Choroid plexus epithelial cell (primary cell): ENCODE measurements around the gene ABHD17A.
A peak's percentile ranks its signal among the peaks of the same experiment; 100 is the strongest.

Experiments
- DNase-seq: peaks from one replicate; pipeline ENCODE4 v3.0.0-alpha.2; 2010; ENCODE audit warnings: low read depth
- H3K4me3 ChIP-seq: 2 replicates; pipeline ENCODE4 v1.5.1; 2011; ENCODE audit warnings: low read depth, mild to moderate bottlenecking, control low read depth, low read length, moderate library complexity
- CTCF ChIP-seq: conservative IDR thresholded peaks from 2 replicates; pipeline ENCODE4 v1.5.1; 2011; ENCODE audit warnings: low read depth, mild to moderate bottlenecking, control low read depth, inconsistent platforms, low read length, moderate library complexity

The ABHD17A gene

GRCh38 chr19:1862424-1863327, 22.6 kb downstream of the ABHD17A start:
- peak overlapping the region; percentile 86 for H3K4me3 ChIP-seq
- DNase-seq, result no peak
- TF ChIP-seq CTCF, result no peak

GRCh38 chr19:1862068-1862423, 23.2 kb downstream of the ABHD17A start:
- DNase-seq, result no peak
- H3K4me3 ChIP-seq, result peak overlapping the region; percentile 86
- no peak for TF ChIP-seq CTCF

- no peak for TF ChIP-seq CTCF
- H3K4me3 ChIP-seq, result peak overlapping the region; percentile 86
- DNase-seq, result no peak
Measured at GRCh38 chr19:1861599-1862031, 23.7 kb downstream of the ABHD17A start.

GRCh38 chr19:1860821-1861598, 24.3 kb downstream of the ABHD17A start:
- H3K4me3 ChIP-seq, result peak overlapping the region; percentile 86
- no peak for DNase-seq
- no peak for TF ChIP-seq CTCF

- TF ChIP-seq CTCF, result no peak
- peak; percentile 82 for DNase-seq
- peak overlapping the region; percentile 22 for H3K4me3 ChIP-seq
Measured at GRCh38 chr19:1860042-1860775, 25.1 kb downstream of the ABHD17A start.

- no peak for DNase-seq
- no peak overlapping the region for H3K4me3 ChIP-seq
- no peak for TF ChIP-seq CTCF
Measured at GRCh38 chr19:1859331-1859781, 25.9 kb downstream of the ABHD17A start.
